RWPE2 (cell line): ENCODE data around the gene NID1.

Experiments
- ATAC-seq: fragments of 200-7000 bp; cut with Tn5 transposase; 3 replicates; pipeline ENCODE4 v1.9.1; 2021; ENCODE audit warnings: low read depth
- DNase-seq: peaks from one replicate; pipeline ENCODE4 v3.0.0-alpha.2; 2020; ENCODE audit warnings: low spot score
- H3K27ac ChIP-seq: fragments of 450-650 bp; 2 replicates; pipeline ENCODE4 v1.5.1; 2017; ENCODE audit warnings: mild to moderate bottlenecking; ENCODE audit not compliant: poor library complexity, severe bottlenecking
- H3K27me3 ChIP-seq: fragments of 250-450 bp; sonication (Bioruptor Pico); 2 replicates; pipeline ENCODE4 v1.5.1; 2021; ENCODE audit warnings: mild to moderate bottlenecking, moderate library complexity; ENCODE audit not compliant: insufficient read depth, poor library complexity, severe bottlenecking
- H3K36me3 ChIP-seq: fragments of 250-450 bp; sonication (Bioruptor Pico); 2 replicates; pipeline ENCODE4 v1.5.1; 2020; ENCODE audit warnings: low read depth, mild to moderate bottlenecking, moderate library complexity
- H3K4me1 ChIP-seq: fragments of 250-450 bp; sonication (Bioruptor Pico); 2 replicates; pipeline ENCODE4 v1.5.1; 2021; ENCODE audit warnings: mild to moderate bottlenecking, moderate library complexity; ENCODE audit not compliant: insufficient read depth, poor library complexity, severe bottlenecking
- H3K4me3 ChIP-seq: fragments of 250-450 bp; sonication (Bioruptor Pico); 2 replicates; pipeline ENCODE4 v1.5.1; 2021; ENCODE audit warnings: mild to moderate bottlenecking, moderate library complexity; ENCODE audit not compliant: severe bottlenecking
- H3K9me3 ChIP-seq: fragments of 250-450 bp; sonication (Bioruptor Pico); 2 replicates; pipeline ENCODE4 v1.5.1; 2021; ENCODE audit warnings: mild to moderate bottlenecking, moderate library complexity; ENCODE audit not compliant: severe bottlenecking
- CTCF ChIP-seq: fragments of 450-650 bp; IDR thresholded peaks from one replicate; pipeline ENCODE4 v1.5.1; 2017; ENCODE audit warnings: mild to moderate bottlenecking, moderate library complexity; ENCODE audit not compliant: poor library complexity, severe bottlenecking

NID1 gene

DNA sequence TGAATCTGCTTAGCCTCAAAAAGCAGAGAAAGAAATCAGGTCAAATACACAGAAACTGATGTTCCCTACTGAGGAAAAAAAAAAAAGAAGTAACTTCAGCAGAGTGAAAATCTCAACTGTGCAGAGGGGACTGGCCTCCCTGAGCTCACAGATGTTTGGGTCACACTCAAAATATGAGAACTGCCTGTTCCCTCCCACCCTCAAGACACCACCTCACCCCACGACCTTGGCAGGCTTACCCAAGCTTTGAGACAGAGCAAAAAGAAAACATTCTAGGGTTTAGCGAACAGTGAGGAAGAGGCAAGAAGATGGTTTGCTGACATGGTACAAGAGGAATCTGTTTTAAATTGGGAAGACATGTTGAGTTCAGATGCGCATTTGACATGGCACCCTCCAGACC lies 48.8 kb downstream of the NID1 start:
- ATAC-seq = no peak
- TF ChIP-seq CTCF = no peak
- Histone ChIP-seq H3K9me3 (no peaks in the 10 kb centered on the region), H3K27me3 (no peaks in the 10 kb centered on the region), H3K4me3 (no peak overlapping the region), H3K4me1 (peaks cover 19% of the 10 kb centered on the region), H3K27ac (peak overlapping the region; percentile 66), H3K36me3 (no peaks in the 10 kb centered on the region; the same call in 1 of the 2 replicates)
- no peak for DNase-seq

GRCh38 chr1:236015539-236015938 lies 49.4 kb downstream of the NID1 start:
- H3K9me3 ChIP-seq = no peaks in the 10 kb centered on the region
- DNase-seq = no peak
- H3K27ac ChIP-seq = peak overlapping the region; percentile 66
- no peaks in the 10 kb centered on the region for H3K27me3 ChIP-seq
- ATAC-seq = no peak
- H3K36me3 ChIP-seq = no peaks in the 10 kb centered on the region; the same call in 1 of the 2 replicates
- TF ChIP-seq CTCF = no peak
- peaks cover 21% of the 10 kb centered on the region for H3K4me1 ChIP-seq
- no peak overlapping the region for H3K4me3 ChIP-seq

- no peak for TF ChIP-seq CTCF
- ATAC-seq = no peak
- H3K27ac ChIP-seq = no peak overlapping the region
- peaks cover 4% of the 10 kb centered on the region; the same call in 1 of the 2 replicates for H3K36me3 ChIP-seq
- H3K4me1 ChIP-seq = peaks cover 34% of the 10 kb centered on the region
- no peak for DNase-seq
- H3K27me3 ChIP-seq = no peaks in the 10 kb centered on the region
- no peaks in the 10 kb centered on the region for H3K9me3 ChIP-seq
- no peak overlapping the region for H3K4me3 ChIP-seq
These were observed 51.6 kb downstream of the NID1 start for GRCh38 chr1:236013330-236013729.

DNA sequence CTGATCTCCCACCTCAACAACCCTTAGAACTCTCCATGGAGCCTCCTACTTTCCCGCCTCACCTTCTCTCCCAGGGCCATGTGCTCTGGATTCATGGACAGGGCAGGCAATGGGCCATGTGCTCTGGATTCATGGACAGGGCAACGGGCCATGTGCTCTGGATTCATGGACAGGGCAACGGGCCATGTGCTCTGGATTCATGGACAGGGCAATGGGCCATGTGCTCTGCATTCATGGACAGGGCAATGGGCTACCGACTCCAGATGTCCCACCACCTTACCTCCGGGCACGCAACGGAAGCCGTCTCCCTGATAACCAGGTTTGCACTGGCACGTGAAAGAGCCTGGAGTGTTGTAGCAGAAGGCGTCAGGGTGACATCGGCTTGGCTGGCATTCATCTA lies 53.2 kb downstream of the NID1 start:
- H3K36me3 ChIP-seq = 0 out of 2 replicates have a peak, but pooled peaks cover 4% of the 10 kb centered on the region

More for the DNA sequence above, 53.2 kb downstream of the NID1 start:
- H3K4me3 ChIP-seq = no peak overlapping the region
- no peaks in the 10 kb centered on the region for H3K27me3 ChIP-seq
- no peak overlapping the region for H3K27ac ChIP-seq
- TF ChIP-seq CTCF = no peak
- H3K9me3 ChIP-seq = no peaks in the 10 kb centered on the region
- H3K4me1 ChIP-seq = peaks cover 24% of the 10 kb centered on the region
- ATAC-seq (no peak), DNase-seq (no peak)
